NCI-H748 (cell line): ENCODE results near the gene PLA2G2A.

Source experiments
- DNase-seq: peaks from one replicate; lab custom pipeline; 2025; ENCODE audit not compliant: unreplicated experiment; lab: John Stamatoyannopoulos, UW

The PLA2G2A gene

DNA sequence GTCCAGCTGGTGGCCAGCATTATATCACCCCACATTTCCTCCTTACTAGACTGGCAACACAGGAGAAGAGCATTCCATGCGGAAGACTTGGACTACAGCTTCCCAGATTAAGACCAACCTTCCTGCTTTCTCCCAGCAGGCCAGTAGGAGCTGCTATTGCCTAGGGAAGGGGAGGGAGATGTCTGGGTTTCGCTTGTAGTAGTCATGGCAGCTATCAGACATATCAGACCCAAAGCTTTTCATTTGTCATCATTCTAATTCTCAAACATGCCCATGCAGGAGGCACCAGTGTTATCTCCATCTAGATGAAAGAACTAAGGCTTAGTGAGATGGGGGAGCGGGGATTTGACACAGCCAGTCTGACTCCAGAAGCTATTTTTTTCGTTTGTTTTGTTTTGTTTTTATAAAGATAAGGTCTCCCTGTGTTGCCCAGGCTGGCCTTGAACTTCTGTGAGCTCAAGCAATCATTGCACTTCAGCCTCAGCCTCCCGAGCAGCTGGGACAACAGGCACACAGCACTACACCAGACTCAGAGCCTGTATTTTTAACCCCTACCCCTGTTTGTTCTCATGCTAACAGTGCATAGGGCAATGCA is 4.5 kb downstream of the PLA2G2A start:
- peak; percentile 42 for DNase-seq

DNA sequence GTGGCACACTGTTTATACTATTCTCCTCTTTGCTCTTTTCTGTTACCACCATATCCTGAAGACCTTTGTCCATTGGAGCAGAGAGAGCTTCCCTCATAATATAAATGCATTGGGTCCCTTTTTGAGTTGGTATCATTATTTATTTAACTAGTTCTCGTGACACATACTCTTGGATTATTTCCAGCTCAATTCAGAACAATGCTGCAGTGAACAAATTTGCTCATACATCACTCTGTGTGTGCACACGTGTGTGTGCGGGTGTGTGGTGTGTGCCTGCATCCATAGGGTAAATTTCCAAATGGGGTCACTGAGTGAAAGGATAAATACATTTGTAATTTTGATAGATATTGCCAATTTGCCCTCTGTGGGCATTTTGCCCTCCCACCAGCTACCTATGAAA is 5.8 kb downstream of the PLA2G2A start:
- no peak for DNase-seq

DNA sequence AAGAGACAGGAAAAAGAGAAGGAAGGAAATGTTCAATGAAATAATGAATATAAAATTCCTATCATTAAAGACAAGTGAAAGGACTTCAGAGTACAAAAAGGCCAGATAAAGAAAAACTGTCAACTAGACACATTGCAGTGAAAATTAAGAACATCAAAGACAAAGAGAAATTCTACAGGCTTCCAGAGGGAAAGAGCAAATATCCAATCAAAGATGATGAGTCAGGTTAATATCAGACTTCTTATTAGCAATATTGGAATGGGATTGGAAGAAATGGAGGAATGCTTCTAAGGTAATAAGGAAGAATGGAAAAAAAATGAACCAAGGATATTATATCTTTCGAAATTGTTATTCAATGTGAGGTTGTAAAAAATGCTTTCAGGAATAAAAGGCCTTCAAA is 7.8 kb downstream of the PLA2G2A start:
- no peak for DNase-seq

DNA sequence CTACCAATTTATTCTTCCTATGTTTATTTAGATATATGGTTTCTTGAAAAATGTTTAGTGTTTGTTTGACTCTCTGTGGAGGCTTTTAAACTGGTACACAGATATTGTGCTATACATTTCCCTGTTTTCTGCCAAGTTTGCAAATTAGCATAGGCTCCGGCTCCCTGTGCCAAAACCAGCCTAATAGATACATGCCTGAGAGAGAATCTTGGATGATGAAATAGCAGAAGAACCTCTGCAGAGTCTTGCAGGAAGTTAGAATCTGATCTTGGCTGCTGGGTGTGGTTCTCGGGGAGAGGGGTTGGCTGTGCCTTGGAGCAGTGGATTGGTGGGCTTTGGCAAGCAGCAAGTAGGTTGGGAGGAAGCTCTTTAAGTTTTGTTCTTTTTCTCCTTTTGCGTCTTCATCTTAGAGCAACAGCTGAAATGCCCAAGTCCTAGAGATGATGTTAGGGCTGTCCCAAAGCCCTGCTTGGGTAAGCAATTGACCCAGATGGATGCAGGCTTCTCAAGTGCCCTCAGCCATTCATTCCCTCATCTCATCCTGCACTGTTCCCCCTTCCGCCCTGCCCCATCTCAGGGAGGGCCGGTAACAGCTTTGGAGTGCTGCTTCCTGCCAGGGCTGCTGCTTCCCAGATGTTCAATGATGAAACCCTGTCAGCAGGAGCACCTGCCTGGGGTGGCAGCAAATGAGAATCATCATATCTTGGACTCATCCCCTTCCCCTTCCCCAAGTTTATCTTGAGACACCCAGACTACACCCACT is 9.3 kb downstream of the PLA2G2A start:
- DNase-seq, result no peak

DNA sequence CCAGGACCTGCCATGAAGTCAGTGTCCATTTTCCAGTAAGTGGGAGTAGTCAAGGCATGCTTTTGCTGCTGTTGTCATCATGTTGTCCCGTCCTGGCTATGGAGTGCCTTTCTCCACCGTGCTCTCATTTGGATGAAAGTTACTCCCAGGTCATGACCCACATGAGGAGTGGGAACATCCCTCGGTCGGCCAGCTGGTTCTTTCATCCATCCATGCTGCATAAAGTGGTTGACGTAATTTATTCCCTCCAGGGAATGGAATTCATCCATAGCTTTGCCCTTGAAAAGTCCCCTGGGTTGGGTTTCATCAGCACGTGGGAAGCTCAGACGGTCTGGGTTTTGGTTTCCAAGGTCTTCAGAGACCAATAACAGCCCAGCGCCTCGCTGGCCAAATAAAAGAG is 11.6 kb downstream of the PLA2G2A start:
- no peak for DNase-seq

DNA sequence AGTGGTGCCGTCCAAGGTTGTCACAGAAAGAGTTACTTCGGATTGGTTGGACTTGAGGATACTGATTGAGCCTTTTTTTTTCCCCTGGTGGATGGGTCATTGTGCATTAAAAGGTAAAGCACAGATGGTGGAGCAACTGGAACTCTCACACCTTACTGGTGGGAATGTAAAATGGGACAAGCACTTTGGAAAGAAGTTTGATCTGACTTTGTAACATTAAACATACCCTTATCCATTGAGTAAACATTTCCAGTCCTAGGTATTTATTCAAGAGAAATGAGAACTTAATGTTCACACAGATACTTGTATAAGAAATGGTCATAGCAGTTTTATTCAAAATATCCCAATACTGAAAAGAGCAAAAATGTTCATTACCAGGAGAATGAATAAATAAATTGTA is 14.9 kb downstream of the PLA2G2A start:
- no peak for DNase-seq

DNA sequence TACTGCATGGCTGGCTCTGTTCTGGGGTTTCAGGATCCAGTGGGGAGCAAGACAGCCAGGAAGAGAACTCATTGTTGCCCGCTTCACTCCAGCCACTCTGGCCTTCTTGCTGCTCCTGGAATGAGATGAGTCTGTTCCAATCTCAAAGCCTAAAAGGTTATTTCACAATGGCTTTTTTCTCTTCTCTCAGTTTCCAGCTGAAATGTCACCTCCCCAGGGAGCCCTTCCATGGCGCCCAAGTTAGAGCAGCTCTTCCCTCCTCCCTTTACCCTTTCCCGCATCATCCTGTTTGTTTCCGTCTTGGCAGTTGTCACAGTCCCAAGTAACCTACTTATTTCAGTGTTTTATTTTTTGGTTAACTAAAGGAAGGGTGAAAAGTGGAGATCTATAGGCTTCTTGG is 15.8 kb downstream of the PLA2G2A start:
- no peak for DNase-seq

DNA sequence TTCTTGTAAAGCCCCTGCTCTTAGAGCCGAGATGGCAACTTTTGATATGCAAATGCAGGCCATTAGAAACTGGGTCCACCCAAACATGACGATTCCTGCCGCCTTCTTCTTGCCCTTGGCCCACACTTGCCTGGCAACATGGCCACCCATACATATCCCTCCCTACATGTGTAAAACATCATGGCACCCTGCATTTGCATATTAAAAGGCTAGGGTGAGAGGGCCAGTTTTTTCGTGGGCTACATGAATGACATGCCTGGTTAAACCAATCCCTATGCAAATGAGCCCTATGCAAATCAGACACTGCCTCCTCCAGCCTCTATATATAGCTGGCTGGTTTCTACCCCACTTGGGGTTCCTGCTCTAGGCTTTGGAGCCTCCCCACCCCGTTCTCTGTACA is 18.8 kb downstream of the PLA2G2A start:
- DNase-seq, result no peak

DNA sequence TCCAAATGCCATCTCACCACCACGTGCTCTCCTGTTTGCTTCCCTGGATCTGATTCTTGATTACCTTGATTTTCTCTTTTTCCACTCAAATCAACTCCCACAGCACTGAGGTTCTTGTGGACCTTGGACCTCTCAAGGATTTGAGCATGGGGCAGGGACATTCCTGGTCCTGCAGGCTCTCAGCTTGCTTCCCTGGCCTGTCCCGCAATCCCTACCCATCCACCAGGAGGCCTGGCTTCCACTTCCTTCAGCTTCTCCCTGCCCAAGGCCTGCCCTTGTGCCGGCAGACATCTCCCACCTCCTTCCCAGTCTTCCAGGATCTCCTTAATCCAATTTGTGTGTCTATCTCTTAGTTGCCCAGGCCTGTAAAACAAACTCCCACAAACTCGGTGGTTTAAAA is 21.6 kb downstream of the PLA2G2A start:
- no peak for DNase-seq

DNA sequence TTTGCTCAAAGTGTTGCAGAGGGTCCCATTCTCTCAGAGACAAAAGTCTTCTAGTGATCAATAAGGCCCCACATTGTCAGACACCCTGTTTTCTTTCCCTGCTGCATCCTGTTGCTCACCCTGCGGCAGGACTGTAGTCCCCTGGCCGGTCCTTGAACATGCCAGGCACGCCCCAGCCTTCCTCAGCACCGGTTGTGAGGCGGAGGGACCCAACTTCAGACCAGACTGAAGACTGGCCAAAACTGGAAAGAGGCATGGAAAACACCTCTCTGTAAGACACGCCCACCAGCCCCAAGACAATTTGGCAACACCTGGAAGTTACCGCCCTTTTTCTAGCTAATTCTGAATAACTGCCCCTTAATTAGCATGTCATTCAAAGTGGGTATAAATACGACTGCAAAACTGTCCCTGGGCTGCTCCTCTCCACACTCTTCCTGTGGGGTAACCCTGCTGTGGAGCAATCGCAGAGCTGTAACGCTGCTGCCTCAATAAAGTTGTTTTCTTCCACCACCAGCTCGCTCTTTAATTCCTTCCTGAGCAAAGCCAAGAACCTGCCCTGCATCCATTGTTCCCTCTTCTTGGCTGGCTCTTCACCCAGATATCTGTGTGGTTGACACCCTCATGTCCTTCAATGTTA is 23.8 kb downstream of the PLA2G2A start:
- no peak for DNase-seq

DNA sequence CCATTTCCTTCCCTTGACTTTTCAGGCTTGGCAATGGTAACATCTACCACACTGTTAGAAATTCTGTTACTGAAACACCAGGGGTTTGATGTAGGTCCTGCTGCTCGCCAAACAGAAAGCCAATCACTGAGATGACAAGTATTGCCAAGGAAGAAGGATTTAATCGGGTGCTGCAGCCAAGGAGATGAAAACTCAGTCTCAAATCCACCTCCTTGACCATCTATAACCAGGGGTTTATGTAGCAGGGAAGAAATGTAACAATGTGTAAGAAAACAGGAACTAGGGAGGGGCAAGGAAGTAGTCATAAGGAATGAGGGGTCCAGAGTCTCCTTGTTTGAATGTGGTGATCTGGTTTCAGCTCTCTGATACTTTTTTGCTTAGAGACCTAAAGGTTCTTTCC is 25.4 kb downstream of the PLA2G2A start:
- no peak for DNase-seq

DNA sequence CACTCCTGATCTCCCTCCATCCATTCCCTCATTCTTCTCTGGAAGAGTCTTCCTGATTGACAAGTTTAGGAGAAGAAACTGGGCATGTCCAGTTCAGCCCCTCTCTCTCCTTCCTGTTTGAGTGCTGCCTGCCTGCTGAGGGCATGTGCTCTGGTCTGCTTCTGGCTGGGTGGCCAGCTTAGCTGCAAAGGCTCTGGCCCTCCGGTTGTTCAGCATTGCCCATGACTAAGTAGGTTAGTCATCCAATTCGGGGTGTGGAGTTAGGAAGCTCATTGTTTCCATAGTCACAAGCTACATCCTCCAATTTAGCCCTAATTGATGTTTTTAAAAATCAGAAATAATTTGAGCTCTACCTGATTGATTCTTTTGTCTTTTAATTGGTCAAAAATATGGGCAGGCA is 30.4 kb downstream of the PLA2G2A start:
- DNase-seq, result no peak

DNA sequence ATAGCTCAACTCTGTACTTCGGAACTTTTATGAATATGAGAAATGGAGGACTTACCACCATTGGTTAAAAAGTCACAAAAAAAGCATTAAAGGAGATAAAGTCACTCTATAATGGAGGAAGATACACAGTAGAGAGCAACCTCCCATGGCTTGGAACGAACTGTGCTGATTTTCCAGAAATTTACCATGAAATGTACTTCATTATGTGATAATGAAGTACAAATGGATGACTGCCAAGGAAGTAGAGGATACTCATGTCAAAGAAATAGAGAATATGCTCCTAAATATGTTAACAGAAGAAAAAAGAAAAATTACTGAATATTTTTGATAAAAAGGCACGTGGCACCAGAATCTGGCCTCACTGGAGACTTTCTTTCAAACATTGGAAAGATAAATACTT is 32.4 kb downstream of the PLA2G2A start:
- no peak for DNase-seq

DNA sequence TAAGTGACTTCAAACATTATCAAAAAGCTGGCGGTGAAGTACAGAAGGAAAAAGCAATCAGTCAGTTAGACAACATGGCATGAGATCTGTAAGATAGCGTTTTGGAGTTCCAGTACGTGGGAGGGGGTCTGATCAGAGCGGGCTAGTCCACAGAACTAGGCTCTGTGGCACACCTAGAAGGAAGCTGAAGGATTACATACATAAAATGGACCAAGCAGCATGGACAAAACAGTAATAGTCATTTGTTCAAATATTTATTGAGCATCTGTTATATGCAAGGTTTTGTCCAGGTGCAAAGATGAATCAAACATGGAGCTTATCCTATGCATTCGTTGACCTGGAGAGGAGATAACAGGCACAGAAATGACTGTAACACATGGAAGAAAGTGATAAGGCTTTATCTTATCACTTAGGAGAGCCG is 33.1 kb downstream of the PLA2G2A start:
- DNase-seq, result no peak

DNA sequence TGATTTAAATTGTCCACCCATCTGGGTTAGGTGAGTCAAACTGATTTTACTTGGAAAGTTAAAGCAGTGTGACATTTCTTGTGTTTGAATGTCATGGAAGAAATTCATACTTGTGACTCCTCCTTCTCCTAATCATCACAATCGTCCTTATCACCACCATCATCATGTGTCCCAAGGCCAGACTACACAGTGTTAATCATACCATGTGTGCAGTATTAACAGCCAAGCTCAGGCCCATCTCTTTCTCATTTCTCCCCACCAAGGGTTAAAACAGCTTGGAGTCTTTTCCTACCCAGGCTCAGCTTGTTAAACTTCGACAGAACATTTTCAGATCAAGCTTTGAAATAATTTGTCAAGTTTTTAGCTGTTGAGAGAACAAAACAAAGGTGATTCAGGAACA is 33.5 kb downstream of the PLA2G2A start:
- DNase-seq, result no peak

DNA sequence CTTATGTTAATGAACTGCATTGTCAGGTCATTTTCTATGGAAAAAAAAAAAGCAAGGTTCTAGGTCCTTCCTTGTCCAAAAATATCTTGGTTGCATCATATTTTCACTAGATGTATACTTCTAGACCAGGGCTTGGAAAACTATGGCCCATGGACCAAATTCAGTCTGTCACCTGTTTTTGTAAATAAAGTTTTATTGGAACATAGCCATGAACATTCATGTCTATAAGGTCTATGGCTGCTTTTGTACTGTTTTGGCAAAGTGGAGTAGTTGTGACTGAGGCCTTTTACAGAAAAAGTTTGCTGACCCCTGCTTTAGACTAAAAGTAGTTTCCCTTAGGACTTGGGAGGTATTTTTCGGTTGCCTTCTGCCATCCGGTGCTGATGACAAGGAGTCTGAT is 36.8 kb downstream of the PLA2G2A start:
- no peak for DNase-seq

DNA sequence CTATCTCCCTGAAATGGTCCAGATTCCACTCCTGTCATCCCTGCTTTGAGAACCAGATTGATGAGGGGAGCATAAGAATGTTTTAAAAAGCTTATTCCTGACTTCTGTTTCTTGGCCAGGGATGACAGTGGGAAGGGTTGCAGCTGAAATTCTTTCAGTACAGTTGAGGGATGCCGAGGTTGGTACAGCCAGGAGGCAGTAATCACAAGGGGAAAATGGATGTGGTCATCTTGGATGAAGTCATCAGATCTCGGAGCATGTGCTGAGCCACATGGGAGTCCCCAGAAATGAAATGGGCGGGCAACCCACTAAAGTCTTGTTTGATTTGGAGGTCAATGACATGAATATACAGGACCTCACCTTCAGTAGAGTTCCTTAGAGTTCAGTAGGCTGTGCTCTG is 37.3 kb downstream of the PLA2G2A start:
- DNase-seq, result no peak

DNA sequence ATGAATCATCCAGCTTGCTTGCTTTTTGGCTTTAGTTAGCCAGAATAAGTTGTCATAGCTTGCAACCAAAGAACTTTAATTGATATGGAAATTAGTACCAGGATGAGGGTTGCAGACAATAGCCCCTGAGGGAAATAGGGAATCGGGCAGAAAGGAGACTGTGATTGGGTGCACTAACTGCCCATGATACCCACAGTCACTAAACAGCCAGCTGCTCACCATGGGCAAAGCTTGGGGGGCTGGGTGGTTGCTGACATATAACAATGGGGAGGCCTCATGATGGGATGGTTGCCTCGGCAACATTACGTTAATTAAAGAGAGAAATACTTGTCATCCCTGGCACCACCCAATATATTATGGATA is 38.2 kb downstream of the PLA2G2A start:
- DNase-seq, result peak; percentile 7

DNA sequence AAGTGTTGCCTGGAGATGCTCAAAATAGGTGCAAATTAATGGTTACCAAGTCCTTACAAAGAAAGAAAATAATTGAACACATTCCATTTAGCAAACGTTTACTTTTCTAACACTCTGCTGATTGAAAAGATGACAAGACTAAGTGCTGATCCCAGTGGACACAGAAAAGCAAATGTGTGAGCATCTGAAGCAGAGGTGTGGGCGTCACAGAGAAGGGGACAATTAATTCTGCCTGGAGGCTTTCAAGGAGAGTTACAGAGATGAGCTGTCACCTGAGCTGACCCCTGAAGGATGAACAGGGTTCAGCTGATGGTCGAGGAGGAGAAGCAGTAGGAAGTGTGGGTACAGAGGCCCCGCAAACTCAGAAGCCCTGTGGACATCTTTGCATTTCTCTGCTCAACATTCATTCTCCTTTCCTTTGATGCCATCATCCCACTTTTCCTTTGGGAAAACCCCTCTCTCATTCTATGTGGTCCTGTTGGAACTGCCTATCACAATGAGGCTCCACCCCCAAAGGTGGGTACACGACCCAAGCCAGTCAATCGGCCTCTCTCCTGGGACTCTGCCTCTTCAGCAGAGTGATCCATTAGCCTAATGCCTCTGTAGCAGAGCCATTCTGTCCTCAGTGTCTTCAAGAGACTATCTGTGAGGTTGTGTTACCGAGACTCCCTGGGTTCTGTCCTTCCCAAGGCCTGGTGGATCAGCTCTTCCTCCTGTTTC is 38.8 kb downstream of the PLA2G2A start:
- DNase-seq, result no peak

DNA sequence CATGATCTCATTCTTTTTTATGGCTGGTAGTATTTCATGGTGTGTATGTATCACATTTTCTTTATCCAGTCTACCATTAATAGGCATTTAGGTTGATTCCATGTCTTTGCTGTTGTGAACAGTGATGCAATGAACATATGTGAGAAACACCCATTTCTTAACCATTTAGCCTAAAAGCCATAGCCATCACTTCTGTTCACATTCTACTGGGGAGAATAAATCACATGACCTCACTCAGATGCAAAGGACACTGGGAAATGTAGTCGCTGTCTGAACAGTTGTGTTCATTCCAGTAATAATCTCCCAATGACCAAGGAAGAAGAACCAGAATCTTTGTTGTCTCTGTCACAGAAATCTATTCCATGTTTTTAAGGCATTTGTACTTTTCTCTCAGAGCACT is 40.9 kb downstream of the PLA2G2A start:
- no peak for DNase-seq

DNA sequence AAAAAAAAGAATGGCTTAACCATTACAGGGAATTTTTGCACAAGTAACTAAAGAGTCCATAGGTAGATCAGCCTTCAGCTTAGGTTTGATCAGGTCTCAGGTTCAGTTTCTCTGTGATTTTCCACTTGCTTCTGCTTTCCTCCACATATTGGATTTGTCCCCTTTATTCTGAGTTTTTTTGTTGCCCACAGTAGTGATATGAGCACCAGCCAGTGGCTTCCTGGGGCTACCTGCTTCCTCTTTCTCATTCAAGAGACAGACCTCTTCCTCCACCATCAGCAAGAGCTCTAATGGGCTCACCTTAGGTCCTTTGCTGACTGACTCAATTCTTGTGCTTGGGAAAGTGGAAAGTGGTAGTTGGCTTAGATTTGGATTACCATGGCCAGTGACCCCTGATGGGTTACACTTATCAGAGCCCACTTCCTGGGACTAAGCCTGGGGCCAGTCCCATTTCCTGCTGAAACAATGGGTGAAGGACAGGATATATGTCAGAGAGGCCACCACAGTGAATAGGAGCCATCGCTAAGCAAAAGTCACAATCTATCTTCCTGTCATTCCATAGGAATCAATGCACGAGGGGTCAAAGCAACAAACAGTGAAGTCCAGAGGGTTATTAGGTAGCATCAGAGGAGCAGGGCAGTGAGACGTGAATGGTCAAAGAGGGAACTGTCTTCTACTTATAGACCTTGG is 43.2 kb downstream of the PLA2G2A start:
- no peak for DNase-seq
